Right atrium auricular region (tissue), 2 donors: ENCODE results near the gene GRM5. TPM values are rescaled to one million over a fixed set of nuclear protein-coding genes. Genes with fewer than 3 reads are reported as not detected.

Experiments used
- DNase-seq: peaks from one replicate; pipeline ENCODE4 v3.0.0-alpha.2; 2019; ENCODE audit warnings: low spot score
- H3K27ac ChIP-seq, 2 donors: fragments of 200-600 bp; sonication (generic); 1 replicate in 1 of 2; 2 replicates in 1 of 2; pipeline ENCODE4 v1.5.1; 2016 to 2019
- H3K27me3 ChIP-seq, 2 donors: fragments of 200-600 bp; sonication (generic); one replicate each; pipeline versions ENCODE4 v1.5.1 to v1.6.0; 2017 to 2019
- H3K36me3 ChIP-seq: fragments of 200-600 bp; sonication (generic); one replicate; pipeline ENCODE4 v1.5.1; 2016
- H3K4me1 ChIP-seq, 2 donors: fragments of 200-600 bp; sonication (generic); one replicate each; pipeline versions ENCODE4 v1.5.1 to v1.6.0; 2017 to 2019
- H3K4me3 ChIP-seq, 2 donors: fragments of 200-600 bp; sonication (generic); 1 replicate in 1 of 2; 2 replicates in 1 of 2; pipeline ENCODE4 v1.5.1; 2017 to 2019; ENCODE audit warnings: mild to moderate bottlenecking in 1 of 2, moderate library complexity in 1 of 2
- H3K9me3 ChIP-seq, 2 donors: fragments of 200-600 bp; sonication (generic); one replicate each; pipeline ENCODE4 v1.5.1; 2019
- total RNA-seq, 2 donors: library from RNA; depleted of rRNA; stranded (reverse); fragments of >200 nt; gene quantifications; one replicate each; pipeline ENCODE4 v1.1.0, GENCODE V29; 2016
- TF ChIP-seq, protein P1 (sequence below), 2 donors: fragments of 200-600 bp; sonication (generic); IDR thresholded peaks; one replicate each; pipeline ENCODE4 v1.5.1; 2019; ENCODE audit warnings: antibody characterized with exemption in 2 of 2

The GRM5 gene
- total RNA-seq, 2 donors from 2014 or later = not detected

DNA sequence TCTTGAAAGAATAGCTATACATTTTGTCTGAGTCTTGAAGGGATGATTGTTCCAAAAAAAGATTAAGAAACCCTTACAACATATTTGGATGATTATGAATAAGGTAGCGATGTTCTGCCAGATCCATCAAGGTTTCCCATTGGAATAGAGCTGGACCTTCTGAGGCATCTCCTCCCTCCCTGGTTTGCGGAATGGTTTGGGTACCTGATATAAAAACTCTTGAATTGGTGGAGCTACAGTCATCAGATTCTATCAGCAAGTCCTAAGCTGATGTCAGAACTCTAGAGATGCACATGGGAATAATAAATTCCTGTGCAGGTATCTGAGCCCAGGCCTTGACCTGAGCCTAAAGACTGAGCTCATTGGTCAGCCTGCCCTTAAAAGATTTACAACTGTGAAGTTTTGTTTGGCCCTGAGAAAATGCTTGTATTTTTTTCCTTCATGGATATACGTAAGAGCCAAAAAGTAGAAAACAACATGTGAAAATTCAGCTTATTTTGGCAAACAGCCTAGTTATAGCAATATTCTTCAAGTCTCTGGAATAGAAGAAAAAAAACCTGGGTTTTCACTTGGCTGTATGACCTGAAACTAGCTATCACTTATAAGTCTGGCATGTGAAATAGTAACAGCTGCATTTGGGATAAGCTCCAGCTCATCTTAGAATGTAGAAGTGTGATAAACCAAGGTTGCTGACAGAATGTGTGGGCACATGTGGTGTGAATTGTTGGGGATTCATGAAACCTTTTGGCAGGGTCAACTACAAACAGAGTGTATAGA lies 462.5 kb downstream of the GRM5 start:
- H3K9me3 ChIP-seq = no peaks in the 10 kb centered on the region
- no peaks in the 10 kb centered on the region for H3K4me1 ChIP-seq
- no peaks in the 10 kb centered on the region for H3K27me3 ChIP-seq
- H3K4me3 ChIP-seq = no peak overlapping the region
- DNase-seq = no peak
- no peaks in the 10 kb centered on the region for H3K36me3 ChIP-seq
- TF ChIP-seq, protein P1, sequence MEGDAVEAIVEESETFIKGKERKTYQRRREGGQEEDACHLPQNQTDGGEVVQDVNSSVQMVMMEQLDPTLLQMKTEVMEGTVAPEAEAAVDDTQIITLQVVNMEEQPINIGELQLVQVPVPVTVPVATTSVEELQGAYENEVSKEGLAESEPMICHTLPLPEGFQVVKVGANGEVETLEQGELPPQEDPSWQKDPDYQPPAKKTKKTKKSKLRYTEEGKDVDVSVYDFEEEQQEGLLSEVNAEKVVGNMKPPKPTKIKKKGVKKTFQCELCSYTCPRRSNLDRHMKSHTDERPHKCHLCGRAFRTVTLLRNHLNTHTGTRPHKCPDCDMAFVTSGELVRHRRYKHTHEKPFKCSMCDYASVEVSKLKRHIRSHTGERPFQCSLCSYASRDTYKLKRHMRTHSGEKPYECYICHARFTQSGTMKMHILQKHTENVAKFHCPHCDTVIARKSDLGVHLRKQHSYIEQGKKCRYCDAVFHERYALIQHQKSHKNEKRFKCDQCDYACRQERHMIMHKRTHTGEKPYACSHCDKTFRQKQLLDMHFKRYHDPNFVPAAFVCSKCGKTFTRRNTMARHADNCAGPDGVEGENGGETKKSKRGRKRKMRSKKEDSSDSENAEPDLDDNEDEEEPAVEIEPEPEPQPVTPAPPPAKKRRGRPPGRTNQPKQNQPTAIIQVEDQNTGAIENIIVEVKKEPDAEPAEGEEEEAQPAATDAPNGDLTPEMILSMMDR (IDR thresholded peaks at IDR 0.05) = no peak
- no peak overlapping the region for H3K27ac ChIP-seq

DNA sequence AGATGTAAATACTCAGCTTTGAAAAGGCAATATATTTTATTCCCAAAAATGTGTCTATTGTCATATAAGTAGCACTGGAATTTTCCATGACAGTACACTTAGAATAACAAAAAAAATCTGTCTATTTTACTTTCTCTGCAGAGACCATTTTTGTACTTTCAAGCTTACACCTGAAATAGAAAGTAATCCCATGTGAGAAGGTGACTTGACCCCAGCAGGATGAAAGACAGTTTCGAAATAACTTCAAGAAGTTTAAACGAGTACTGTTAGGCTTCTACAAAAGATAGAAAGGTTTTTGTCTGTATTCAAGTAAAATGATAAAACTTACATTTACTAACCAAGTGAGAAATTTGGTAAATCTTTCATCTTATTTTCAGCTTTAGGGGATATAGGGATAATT lies 468.4 kb downstream of the GRM5 start:
- DNase-seq = no peak
- Histone ChIP-seq H3K36me3 (no peaks in the 10 kb centered on the region), H3K4me3 (no peak overlapping the region), H3K9me3 (no peaks in the 10 kb centered on the region), H3K27me3 (no peaks in the 10 kb centered on the region), H3K4me1 (no peaks in the 10 kb centered on the region), H3K27ac (no peak overlapping the region)
- TF ChIP-seq, protein P1 (IDR thresholded peaks at IDR 0.05) = no peak

DNA sequence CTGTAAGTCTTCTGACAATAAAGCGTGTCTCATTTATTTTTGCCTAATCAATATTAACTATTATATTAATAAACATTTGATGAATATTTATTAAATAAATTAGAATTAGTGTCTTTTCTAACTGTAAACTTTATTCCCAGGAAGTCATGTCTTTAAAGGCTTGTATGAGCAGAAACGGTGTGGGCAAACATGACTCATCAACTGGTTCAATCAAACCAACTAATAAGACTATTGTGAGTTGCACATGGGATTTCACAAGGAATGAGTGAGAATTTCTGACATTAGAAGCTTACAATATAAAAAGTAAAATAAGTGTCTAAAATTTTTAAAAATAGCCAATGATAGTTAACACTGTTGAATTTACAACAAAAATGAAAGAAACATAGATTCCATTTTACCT lies 469.0 kb downstream of the GRM5 start:
- no peaks in the 10 kb centered on the region for H3K27me3 ChIP-seq
- no peaks in the 10 kb centered on the region for H3K9me3 ChIP-seq
- TF ChIP-seq, protein P1 (IDR thresholded peaks at IDR 0.05) = no peak

DNA sequence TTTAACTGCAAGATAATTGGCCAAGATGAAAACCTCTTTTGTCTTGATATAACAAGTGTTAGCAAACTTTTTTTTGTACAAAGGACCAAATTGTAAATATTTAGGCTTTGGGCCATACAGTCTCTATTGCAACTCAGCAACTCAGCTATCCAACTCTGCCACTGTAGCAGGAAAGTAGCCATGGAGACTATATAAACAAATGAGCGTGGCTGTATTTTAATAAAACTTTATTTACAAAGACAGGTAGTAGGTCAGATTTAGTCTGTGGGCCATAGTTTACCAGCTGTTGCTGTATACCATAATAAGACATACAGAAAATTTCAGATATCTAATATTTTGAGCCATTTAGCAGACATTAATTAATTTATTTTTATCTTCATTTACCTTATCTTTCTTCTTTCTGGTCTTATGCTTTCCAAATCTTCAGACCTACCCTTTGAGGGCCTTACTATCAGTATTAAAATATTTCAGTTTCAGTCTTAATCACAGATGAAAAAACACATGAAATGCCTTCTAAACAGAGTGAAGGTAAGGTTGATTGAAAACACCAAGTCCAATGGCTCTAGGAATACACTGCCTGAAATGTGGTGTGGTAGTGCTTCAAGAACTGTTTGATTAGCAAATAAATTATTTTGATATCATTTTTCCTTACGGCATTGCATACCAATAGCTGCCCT lies 471.4 kb downstream of the GRM5 start:
- H3K4me3 ChIP-seq = no peak overlapping the region
- H3K9me3 ChIP-seq = no peaks in the 10 kb centered on the region
- no peaks in the 10 kb centered on the region for H3K4me1 ChIP-seq
- DNase-seq = no peak
- H3K27me3 ChIP-seq = no peaks in the 10 kb centered on the region
- H3K36me3 ChIP-seq = no peaks in the 10 kb centered on the region
- TF ChIP-seq, protein P1 (IDR thresholded peaks at IDR 0.05) = no peak
- no peak overlapping the region for H3K27ac ChIP-seq

More for the DNA sequence above, 469.0 kb downstream of the GRM5 start:
- no peaks in the 10 kb centered on the region for H3K36me3 ChIP-seq
- no peak for DNase-seq
- H3K4me1 ChIP-seq = no peaks in the 10 kb centered on the region
- no peak overlapping the region for H3K4me3 ChIP-seq
- H3K27ac ChIP-seq = no peak overlapping the region

DNA sequence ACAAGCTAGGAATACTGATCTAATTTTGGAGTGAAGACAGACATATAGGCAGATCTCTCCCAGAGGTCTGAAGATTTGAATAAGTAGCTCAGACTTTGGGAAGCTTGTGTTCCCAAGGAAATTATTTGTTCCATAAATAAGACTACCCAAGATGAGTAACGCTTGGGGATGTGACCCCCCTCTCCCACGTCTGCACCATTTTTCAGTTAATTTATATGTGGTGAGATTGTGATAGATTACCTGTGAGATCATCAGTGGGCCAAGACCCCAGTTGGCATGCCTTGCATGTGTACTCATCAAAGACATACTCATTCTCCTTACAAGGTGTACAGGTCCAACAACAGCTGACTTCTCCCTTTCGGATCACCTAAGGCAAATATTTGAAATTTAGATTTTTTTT lies 475.4 kb downstream of the GRM5 start:
- Histone ChIP-seq H3K27me3 (no peaks in the 10 kb centered on the region), H3K4me3 (no peak overlapping the region), H3K36me3 (no peaks in the 10 kb centered on the region), H3K27ac (no peak overlapping the region), H3K4me1 (no peaks in the 10 kb centered on the region), H3K9me3 (no peaks in the 10 kb centered on the region)
- DNase-seq = no peak
- TF ChIP-seq, protein P1 (IDR thresholded peaks at IDR 0.05) = no peak
